ENCODE results near the gene RTN4R.

The RTN4R gene

GRCh38 chr22:20226760-20227350 is 41.3 kb downstream of the RTN4R start:
- no peak for DNase-seq

DNA sequence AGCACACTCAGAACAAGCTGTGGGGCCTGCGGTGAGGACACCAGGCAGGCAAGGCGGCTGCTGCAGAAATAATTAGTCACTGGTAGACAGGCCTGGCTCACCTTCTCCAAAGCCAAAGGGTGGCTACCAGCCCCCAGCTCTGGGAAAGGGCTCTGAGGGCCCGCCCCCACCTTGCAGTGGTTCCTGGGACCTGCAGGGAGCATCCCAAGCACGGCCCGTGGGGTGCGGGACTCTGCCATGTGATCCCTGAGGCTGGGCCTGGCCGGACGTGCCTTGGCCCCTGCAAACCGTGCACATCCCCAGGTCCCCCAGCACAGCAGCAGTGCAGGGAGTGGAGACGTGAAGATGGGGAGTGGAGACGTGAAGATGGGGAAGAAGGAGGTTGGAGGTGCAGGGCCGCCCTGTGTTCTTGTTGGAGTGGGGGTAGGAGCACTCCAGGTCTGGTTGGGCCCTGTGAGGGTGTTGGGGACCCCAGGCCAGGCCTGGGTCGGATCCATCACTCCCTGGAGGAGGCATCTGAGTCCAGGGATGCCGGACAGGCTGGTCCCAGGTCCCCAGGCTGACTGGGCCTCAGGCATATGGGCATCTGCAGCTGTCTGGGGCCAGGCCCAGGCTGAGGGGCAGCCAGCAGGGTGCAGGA is 41.9 kb downstream of the RTN4R start:
- no peak for DNase-seq

DNA sequence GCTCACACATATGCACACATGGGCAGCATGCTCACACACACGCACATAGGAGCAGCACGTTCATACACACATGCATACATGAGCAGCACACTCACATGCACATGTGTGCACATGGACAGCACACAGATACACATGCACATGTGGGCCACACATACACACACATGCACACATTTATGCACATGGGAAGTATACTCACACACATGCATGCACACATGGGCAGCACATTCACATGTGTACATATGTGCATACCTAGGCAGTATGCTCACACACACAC is 42.5 kb downstream of the RTN4R start:
- DNase-seq, result no peak

- DNase-seq, result no peak
These were observed 43.0 kb downstream of the RTN4R start for GRCh38 chr22:20224917-20225692.

DNA sequence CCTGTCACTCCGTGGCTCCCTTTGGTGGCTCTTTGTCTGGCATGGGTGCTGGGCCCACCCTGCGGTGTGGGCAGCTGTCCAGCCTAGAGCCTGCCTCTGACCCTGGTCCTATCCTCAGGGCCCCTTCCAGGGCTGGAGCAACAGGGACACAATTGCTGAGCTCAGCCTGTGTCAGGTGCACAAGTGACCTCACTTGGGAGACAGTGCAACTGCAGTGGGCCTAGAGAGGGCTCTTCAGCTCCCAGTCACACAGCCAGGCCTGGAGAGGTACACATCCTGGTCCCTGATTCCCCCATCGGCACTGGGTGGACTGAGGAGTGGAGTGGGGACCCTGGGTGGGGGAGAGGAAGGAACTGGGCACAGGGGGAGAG is 43.9 kb downstream of the RTN4R start:
- DNase-seq, result no peak

GRCh38 chr22:20223421-20224255 is 44.5 kb downstream of the RTN4R start:
- no peak for DNase-seq

DNA sequence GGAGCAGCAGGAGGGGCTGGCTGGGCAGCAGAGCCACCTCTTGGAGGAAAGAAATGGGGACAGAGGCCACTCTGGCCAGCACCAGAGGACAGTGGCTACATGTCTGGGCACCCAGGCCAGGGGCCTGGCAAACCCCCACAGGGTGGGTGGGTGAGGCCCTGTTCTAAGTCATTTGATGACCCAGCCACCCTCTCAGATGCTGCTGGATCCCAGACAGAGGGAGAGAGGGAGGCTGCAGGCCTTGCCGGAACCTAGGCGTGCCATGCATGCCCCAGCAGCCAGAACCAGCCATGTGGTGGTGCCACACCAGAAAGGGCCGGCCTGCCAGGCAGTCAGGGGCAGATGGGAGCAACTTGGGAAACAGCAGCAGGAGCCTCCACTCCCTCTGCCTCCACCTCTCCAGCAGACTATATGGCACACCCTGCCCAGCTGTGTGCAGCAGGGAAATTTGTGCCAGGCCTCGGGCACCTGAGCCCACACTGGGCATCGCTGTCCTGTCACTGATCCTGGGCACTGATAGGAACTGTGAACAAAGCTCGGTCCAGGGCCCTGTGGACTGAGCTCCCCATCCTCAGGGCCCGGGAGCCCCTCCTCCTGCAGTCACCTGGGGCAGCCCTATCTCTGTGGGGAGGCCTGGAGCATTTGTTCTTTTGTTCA is 45.2 kb downstream of the RTN4R start:
- DNase-seq, result no peak

- no peak for DNase-seq
These were observed 46.4 kb downstream of the RTN4R start for GRCh38 chr22:20221421-20222340.

DNA sequence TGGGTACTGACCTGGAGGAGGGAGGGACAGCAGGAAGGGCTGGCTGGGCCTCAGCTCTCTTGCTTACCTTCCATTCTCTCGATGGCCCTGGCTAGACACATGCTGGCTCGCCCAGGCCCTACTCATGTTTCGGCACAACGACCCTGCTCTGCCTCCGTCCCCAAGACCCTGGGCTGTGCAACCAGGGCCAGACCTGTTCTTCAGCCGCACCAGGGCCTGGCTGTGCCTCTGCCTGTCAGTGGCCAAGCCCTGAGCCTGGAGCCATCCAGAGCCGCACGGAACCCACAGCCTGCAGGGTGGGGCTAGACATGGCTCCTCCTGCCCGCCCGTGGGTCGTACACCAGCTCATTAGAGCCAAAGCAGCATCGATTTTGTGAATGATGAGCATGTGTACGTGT is 47.5 kb downstream of the RTN4R start:
- DNase-seq, result no peak

DNA sequence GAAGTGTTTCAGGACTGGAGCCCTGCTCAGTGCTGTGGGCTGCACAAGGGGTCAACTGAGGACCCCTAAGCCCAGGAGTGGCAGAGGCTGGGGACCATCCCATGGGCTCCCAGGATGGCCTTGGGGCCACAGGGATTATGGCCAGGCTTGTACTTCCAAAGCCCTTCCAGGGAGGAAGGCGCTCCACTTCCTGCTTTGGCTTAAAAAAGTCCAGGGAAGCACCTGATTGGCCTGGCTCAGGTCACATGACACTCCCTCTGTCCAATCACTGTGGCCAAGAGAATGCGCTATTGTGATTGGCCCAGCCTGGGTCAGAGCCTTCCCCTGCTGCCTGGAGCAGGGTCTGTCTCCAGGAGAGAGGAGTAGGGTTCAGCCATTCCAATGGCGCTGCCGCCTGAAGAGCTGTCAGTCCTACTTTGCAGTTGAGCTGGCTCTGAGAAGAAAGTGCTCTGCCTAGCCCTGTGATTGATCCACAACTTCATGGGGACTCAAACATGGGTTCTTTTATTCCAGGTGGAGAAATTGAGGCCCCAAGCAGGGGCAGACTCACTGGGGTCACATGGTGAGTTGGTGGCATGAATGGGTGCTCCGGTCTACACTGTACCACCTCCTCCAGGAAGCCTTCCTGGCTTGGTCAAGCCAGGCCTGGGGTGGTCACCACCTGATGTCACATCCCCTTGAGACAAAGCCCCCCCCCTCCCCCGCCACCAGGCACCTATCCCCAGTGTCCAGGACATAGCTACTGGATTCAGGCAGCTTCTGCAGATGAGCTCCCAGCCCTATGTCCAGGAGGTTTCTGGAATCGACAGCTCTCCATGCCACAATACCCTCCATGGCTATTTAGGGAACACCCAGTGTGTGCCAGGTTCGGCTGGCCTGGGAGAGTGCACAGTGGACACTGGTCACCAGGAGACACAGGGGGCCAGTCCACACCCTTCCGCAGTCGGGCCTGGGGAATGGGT is 48.2 kb downstream of the RTN4R start:
- no peak for DNase-seq

- no peak for DNase-seq
These were observed 49.1 kb downstream of the RTN4R start for GRCh38 chr22:20218987-20219386.

GRCh38 chr22:20218326-20218872 is 49.7 kb downstream of the RTN4R start:
- DNase-seq, result no peak

DNA sequence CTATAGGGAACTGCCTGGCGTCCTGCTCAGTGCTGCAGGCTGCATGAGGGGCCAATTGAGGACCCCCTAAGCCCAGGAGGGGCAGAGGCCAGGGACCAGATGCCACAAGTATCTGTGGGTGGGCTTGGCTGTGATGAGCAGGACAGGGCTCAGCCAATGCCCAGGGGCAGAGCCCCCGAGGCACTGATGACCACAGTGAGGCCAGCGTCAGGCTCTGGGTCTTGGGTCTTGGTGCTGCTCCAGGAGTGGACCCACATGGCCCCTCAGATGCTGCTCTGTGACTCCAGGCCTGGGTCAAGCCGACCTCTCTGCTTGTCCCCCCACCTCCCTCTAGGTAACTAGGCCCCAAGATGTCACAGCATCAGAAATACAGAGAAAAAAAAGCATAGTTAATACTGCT is 50.6 kb downstream of the RTN4R start:
- no peak for DNase-seq

GRCh38 chr22:20216863-20217499 is 51.1 kb downstream of the RTN4R start:
- DNase-seq, result no peak

DNA sequence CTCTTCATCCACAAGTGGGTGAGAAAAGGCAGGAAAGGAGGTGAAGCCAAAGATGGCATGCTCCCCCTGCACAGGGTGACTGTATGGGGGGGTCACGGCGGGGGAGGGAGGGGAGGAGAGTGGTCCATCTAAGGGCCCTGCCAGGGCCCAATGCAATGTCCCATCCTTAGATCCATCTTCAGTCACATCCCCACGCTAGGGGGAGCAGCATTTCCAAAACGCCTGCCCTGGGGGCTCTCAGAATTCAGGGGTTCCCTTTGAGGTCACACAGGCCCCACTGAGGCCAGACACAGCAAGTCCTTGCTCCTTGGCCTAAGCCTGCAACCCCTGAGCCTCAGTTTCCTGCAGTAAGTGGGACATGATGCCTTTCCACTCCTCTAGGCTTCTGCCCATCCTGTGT is 52.4 kb downstream of the RTN4R start:
- no peak for DNase-seq

- no peak for DNase-seq
These were observed 53.3 kb downstream of the RTN4R start for GRCh38 chr22:20214853-20215252.

DNA sequence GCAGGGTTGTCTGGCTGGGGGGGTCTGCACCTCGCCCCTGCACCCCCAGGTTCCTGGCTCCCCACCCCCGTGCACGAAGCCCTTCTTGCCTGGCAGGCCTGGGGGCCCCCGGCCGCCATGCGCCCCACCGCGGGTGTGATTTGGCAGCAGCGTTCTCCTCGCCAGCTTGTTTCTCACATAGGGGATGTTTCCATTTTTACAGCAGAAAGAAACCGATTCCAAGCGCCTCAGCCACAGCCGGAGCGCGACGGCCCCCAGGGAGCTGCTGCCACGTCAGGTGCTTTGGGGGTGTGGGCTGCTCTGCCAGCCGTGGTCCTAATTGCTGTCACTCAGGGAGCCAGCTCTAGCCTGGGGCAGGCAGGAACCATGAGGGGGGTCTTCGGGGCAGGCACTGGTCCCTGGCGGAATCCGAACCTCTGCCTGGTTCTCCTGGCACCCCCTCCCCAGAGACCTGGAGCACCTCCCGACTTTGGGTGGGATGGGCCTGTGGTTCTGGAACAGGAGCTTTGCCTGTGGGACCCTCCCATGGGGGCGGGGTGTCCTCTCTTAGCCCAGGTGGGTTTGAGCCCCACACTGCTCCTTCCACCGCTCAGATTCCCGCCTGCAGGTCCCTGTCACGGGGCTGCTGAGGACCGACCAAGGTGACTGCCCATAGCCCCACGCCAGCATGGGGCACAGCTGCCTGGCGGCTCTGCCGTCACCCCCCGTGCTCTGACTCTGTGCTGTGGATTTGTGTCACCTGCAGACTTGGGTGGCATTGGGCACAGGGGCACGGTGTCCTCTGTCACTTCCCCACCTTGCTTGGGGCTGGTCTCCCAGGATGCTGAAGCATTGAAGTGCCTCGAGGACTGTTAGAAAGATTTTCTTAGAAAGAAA is 54.0 kb downstream of the RTN4R start:
- DNase-seq, result no peak

DNA sequence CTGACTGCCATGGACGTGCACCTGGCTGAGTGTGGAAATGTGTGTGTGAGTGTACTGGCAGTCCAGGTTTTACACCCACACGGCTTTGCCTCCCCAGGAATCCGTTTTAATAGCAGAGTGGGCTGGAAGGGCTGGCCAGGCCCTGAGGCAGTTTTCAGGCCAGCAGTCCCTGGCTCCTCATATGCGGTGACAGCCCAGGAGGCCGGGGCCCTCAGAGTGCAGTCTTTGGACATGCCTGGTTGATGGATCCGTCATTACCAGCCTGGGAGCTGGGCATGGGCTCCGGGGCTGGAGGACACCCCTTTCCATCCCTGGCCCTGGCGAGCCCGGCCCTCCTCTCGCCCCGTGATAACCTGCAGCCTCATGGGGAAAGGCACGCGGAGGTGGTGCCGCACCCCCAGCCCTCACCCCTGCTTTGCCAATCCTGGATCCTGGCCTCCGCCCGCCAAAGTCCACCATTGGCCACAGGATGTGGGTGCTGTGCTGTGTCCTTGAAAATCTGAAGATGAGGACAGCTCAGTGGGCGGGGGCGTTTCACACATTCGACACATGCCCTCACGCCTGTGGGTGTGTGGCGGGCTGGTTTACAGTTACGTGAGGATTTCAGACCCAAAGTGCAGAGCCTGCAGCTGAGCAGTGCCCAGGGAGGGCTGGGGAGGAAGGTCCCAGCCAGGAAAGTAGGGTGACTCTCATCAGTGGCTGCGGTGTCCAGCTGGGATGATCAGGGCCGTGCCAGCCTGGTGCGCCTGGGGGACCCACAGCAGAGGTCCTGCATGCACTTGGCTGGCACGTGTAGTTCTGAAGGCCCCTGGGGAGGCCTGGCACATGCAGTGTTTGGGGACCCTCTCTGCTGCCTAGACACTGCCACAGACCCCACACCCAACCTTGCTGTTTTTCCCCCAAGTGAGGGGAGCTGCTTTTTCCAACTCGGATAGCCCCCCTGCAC is 55.1 kb downstream of the RTN4R start:
- DNase-seq, result no peak
